ENCODE data around the gene ANTKMT.

ANTKMT gene

DNA sequence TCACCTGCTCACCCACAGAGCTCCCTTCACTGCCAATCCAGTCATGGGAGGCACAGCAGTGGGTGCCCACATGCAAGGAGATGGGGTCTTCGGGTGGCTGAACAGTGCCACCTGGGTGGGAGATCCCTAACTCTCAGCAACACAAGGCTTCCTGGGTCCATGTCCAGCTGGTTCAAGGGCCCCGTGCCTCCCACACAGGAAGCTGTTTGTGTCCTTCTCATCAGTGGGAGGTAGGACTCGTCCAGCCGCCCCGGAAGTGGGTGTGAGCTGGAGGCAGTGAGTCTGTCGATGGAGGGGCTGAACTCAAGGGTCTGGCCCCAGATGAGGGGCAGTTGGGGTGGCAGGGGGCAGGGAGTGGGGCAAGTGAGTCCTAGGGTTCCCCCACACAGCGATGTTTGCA lies 16.9 kb upstream of the ANTKMT start:
- no peak overlapping the region for H3K4me3 ChIP-seq (ENCODE audit: low read length)
- no peak for DNase-seq (ENCODE audit: low read depth)
- TF ChIP-seq, protein P1, sequence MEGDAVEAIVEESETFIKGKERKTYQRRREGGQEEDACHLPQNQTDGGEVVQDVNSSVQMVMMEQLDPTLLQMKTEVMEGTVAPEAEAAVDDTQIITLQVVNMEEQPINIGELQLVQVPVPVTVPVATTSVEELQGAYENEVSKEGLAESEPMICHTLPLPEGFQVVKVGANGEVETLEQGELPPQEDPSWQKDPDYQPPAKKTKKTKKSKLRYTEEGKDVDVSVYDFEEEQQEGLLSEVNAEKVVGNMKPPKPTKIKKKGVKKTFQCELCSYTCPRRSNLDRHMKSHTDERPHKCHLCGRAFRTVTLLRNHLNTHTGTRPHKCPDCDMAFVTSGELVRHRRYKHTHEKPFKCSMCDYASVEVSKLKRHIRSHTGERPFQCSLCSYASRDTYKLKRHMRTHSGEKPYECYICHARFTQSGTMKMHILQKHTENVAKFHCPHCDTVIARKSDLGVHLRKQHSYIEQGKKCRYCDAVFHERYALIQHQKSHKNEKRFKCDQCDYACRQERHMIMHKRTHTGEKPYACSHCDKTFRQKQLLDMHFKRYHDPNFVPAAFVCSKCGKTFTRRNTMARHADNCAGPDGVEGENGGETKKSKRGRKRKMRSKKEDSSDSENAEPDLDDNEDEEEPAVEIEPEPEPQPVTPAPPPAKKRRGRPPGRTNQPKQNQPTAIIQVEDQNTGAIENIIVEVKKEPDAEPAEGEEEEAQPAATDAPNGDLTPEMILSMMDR (conservative IDR thresholded peaks at IDR 0.05; ENCODE audit: low read length) = no peak

GRCh38 chr16:704552-705380 lies 16.2 kb upstream of the ANTKMT start:
- TF ChIP-seq, protein P1 (conservative IDR thresholded peaks at IDR 0.05; ENCODE audit: low read length) = no peak
- DNase-seq (ENCODE audit: low read depth) = no peak
- H3K4me3 ChIP-seq (ENCODE audit: low read length) = no peak overlapping the region

GRCh38 chr16:705431-706188 lies 15.3 kb upstream of the ANTKMT start, which contains the start of gene FBXL16:
Gene FBXL16 (minus strand): TSS chr16:705801. CDS start chr16:697405, 8,396 bp downstream.
- TF ChIP-seq, protein P1 (conservative IDR thresholded peaks at IDR 0.05; ENCODE audit: low read length) = no peak
- DNase-seq (ENCODE audit: low read depth) = no peak
- H3K4me3 ChIP-seq (ENCODE audit: low read length) = no peak within 1 kb of the TSS

GRCh38 chr16:706189-707061 lies 14.5 kb upstream of the ANTKMT start:
- no peak overlapping the region for H3K4me3 ChIP-seq (ENCODE audit: low read length)
- TF ChIP-seq, protein P1 (conservative IDR thresholded peaks at IDR 0.05; ENCODE audit: low read length) = no peak
- DNase-seq (ENCODE audit: low read depth) = no peak

- H3K4me3 ChIP-seq (ENCODE audit: low read length) = no peak overlapping the region
- DNase-seq (ENCODE audit: low read depth) = no peak
- TF ChIP-seq, protein P1 (conservative IDR thresholded peaks at IDR 0.05; ENCODE audit: low read length) = no peak
Observed at GRCh38 chr16:707062-707538, 13.8 kb upstream of the ANTKMT start.

DNA sequence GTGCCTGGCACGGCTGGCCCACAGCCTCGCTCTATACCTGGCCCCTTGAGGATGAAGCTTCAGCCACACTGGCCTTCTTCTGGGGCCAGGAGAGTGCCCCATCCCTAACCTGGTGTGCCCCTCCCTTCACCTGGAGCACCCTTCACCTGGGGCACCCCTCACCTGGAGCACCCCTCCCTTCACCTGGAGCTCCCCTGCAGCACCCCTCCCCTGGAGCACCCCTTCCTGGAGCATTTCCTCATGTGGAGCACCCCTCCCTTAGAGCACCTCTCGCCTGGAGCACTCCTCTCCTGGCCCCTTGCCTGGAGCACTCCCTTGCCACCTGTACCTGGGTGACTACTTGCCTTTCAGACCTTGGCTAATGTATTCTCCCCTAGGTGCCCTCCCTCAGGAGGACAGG lies 12.9 kb upstream of the ANTKMT start:
- H3K4me3 ChIP-seq (ENCODE audit: low read length) = no peak overlapping the region

More for the DNA sequence above, 12.9 kb upstream of the ANTKMT start:
- TF ChIP-seq, protein P1 (conservative IDR thresholded peaks at IDR 0.05; ENCODE audit: low read length) = no peak
- DNase-seq (ENCODE audit: low read depth) = no peak
